KOPT-K1 (cell line): ENCODE results near the gene GIT1.

ENCODE experiments used
- H3K27ac ChIP-seq: fragments of 200-600 bp; sonication (generic); 2 replicates; pipeline ENCODE4 v1.5.1; 2016; ENCODE audit warnings: antibody characterized with exemption, mild to moderate bottlenecking, low read depth, low read length; ENCODE audit not compliant: poor library complexity, severe bottlenecking
- H3K36me3 ChIP-seq: fragments of 200-600 bp; sonication (generic); 2 replicates; pipeline ENCODE4 v1.5.1; 2017; ENCODE audit warnings: antibody characterized with exemption, mild to moderate bottlenecking, low read length, moderate library complexity; ENCODE audit not compliant: insufficient read depth
- H3K9me3 ChIP-seq: fragments of 200-600 bp; sonication (generic); 2 replicates; pipeline ENCODE4 v1.5.1; 2017; ENCODE audit warnings: antibody characterized with exemption, low read length, mild to moderate bottlenecking; ENCODE audit not compliant: insufficient read depth, poor library complexity, severe bottlenecking

GIT1 gene

DNA sequence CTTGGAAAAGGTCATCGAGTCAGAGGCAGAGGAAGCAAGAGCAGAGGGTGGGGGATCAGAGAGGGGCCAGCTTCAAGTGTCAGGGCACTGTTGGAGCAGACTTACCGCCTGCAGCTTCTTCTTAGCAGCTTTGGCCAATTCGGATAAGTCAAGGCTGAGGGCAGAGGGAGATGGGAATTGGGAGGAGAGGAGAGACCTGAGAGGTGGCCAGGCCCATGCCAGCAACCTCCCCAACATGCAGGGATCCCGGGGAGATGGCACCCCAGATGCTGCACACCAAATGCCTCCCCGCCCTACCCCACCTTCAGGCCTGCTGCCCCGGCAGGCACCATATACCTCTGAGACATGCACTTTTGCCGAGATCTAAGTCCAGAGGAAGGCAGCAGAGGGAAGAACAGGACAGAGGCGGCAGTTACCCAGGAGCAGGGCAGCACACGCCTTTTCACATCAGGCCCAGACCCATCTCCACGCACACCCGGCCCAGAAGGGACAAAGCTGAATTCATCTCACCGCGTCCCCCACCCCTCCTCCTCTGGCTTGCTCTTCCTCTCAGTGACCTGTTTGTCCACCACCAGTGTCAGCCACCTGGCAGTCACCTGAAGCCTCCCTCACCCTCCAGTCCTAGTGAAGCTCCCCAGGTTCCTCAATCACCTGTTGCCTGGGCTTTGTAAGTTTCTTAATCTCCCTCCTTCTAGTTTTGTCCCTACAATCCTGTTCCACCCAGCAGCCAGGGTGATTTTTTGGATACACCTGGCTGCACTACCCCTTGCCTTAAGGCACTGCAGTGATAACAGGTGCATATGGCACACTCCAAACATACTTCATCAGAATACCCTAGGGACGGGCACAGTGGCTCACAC is 10.6 kb downstream of the GIT1 start:
- Histone ChIP-seq H3K27ac (no peak overlapping the region), H3K9me3 (no peaks in the 10 kb centered on the region), H3K36me3 (peaks cover 99% of the 10 kb centered on the region)

DNA sequence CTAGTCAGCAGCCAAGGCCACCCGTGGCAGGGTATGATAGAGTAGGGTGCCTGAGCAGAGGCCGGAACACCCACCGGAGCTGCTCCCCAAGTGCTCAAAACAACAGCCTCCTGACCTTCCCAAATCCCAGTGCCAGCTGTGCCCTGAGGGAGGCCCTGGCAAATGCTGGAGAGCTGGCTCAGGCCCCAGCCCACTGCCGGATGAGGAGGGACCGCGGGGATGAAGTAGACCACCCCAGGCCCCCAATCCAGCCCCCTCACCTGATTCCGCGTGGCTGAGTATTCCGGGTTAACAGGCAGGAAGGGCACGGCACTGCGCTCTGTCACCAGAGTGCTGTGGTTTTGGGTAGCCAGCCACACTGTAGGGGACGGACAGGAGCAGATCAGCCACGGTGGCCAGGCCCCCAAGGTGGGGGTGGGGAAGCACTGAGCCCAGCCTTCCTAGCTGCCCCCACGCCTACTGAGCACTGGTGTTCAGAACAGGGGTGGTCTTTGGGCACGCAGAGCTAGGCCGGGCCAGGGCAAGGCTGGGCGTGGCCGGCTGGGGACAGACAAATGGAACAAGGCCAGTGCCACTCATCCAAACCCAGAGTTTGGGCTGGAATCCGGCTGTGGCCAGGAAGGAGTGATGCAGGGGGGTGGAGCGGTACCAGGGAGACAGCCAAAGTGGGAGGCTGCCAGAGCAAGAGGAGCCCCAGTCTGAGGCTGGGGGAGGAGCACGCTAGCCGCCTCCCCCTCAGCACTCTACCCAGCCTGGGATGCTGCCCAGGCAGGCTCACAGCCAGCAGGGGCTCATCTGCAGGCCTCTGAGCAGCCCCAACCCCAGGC is 11.8 kb downstream of the GIT1 start:
- Histone ChIP-seq H3K36me3 (peaks cover 97% of the 10 kb centered on the region), H3K27ac (no peak overlapping the region)

DNA sequence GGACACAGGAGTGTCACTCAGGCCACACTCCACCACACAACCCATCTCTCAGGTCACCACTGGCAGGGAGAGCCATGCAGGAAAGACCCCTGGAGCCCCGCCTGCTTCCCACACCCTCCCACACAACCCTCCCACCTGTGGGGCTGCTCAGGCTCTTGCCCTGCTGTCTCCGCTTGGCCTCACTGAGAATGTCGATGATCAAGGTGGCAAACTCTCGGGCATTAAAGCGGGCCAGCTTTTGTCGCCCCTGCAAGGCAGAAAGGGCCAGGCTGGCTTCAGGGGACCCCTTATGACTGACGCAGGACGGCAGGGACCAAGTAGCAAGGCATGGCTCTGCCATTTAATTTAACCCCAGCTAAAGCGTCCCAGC is 12.5 kb downstream of the GIT1 start:
- Histone ChIP-seq H3K27ac (no peak overlapping the region), H3K36me3 (peaks cover 91% of the 10 kb centered on the region)

More for the DNA sequence above, 11.8 kb downstream of the GIT1 start:
- no peaks in the 10 kb centered on the region for H3K9me3 ChIP-seq

DNA sequence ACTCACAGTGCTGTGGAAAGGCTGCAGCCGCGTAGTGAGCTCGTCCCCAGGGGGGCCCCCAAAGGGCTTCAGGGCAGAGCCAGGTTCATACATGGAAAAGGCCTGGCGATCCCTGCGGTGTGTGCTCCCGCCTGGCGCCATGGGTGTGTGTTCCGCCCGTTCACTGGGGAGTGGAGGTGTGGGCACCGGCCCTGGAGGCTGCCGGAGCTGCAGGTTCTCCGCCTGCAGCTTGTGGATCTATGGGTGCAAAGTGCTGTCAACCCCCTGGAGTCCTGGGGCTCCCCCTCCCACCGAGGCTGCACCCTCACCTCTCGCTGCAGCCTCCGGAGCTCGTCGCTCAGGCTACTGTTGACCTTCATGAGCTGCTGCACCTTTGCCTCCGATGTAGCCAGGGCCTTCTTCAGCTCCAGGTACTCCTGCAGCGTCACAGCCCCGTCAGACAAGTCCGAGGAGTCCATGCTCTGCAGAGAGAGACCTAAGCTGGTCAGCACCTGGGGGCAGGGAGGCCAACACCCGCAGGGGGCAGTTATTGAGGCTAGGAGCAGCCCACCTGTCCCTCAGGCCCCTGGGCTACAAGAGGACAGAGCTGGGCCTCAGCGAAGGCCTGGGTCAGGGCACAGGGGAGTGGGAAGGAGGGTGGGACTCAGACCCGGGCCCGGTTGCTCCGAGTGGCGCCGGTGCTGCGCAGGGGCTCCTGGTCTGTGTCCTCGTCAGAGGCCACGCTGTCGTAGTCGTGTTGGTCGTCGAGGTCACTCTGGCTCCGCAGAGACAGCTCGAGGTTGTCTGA is 13.0 kb downstream of the GIT1 start:
- Histone ChIP-seq H3K36me3 (peaks cover 91% of the 10 kb centered on the region), H3K9me3 (no peaks in the 10 kb centered on the region), H3K27ac (no peak overlapping the region)

More for the DNA sequence above, 12.5 kb downstream of the GIT1 start:
- H3K9me3 ChIP-seq = no peaks in the 10 kb centered on the region

DNA sequence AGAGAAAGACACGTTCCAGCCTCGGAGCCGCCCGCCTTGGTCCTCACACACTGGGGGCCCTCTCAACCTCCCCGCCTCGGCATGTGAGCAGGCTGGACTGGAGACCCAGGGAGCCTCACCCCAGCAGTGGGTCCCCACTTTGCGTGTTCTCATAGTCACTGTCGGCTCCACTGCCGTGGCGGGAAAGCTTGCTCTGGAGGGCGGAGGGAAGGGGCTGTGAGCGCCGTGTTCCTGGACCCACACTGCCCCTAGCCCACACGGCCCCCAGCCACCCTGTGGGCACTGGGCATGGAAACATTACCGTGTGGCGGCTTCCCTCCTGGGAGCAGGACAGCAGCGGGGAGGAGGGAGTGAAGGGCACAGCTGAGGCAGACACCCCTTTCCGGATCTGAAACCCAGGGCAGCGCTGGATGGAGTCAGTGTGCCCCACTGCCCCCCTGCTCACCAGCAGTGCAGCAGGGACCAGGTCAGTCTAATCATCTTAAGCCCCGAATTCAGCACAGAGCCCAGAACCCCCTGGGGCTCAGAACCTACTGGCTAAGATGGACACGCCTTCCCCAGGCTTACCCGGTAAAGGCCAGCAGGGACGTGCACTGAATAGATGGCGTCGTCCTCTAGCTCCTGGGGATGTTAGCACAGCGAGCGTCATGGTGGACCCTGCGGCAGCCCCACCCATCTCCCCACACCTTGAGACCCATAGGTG is 13.8 kb downstream of the GIT1 start:
- H3K36me3 ChIP-seq = peaks cover 90% of the 10 kb centered on the region
- no peak overlapping the region for H3K27ac ChIP-seq
- no peaks in the 10 kb centered on the region for H3K9me3 ChIP-seq

DNA sequence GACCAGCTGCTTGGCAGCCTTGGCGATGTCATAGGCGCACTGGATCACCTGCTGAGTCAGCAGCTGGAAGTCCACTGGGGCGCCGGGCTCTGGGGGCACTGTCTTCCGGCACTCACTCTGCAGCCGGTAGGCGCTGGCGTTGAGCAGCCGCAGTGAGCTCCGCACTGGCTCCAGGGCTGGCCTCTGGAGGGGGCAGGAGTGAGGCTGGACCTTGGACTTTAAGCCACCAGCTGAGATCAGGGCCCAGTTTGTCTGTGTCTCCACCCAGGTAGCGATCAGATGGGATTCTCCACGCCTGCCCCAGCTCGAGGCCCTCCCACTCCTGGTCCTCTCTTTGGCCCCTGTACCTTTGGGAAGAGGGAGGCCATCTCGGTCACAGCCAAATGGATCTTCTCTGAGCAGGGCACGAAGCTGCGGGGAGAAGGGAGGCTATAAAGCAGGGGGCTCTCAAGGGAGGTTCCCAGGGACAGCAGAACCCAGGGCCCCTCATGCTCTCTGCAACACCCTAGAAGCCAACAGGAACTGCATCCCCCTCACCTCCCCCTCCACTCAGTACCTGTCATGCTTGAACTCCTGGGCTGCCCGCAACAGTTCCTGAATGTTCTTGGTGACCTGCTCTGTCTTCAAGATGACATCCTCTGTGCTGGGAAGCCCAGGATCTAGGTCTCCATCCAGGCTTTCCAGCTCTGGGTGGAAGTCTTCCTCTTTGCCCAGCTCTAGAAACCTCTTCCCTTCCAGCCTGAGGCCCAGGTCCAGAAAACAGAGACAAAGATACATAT is 14.5 kb downstream of the GIT1 start:
- Histone ChIP-seq H3K27ac (no peak overlapping the region), H3K9me3 (no peaks in the 10 kb centered on the region), H3K36me3 (peaks cover 83% of the 10 kb centered on the region)

DNA sequence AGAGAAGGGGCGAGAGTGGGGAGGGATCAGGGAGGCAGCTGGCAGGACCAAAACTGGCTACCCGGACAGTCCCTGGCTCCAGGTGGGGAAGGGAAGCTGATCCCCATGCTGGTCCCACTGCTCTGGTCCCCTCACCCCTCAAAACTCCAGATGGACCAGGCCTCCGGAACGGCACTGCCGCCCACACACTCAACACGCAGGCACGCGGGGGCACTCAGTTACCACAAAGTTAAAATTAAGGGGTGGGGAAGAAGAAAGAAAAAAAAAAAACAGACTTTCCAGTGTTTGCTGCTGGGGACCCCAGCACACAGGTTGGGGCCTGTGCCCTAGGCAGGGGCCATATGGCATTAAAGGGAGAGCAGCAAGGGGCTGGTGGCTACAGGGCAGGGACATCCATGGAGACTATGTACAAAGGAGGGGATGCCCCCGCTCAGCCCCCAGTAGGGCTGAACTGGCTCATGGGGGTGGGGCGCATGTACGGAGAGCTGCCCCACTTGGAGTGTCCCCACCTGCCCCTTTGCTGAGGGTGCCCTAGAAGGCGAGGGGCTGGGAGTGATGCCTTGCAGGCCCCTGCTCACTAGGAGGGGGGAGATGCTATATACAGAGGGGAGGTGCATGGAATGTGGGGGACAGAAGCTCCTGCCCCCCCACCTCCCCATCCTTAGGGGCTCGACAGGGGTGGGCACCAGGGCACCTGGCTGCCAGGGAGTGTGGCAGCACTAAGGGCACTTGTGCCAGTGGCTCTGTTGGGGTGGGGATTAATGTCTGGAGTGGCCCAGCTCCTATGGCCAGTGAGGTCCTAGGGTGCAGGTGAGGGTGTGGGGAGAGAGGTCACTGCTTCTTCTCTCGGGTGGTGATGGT is 15.3 kb downstream of the GIT1 start:
- Histone ChIP-seq H3K27ac (no peak overlapping the region), H3K36me3 (peaks cover 75% of the 10 kb centered on the region), H3K9me3 (no peaks in the 10 kb centered on the region)

DNA sequence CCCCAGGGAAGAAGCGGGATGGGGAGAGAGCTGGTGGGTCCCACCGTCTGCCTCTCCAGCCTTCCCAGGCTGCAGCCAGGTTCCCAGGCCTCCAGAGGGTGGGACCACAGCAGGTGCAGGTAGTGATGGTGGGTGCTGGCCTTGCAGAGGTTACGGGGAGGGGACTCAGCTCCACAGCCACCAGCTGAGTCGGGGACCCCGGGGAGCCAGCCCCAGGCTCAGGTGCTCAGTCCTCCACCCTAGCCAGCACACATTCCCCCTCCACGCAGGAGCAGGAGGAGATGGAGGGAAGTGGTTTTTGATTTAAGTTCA is 15.9 kb downstream of the GIT1 start:
- no peak overlapping the region for H3K27ac ChIP-seq
- H3K36me3 ChIP-seq = peaks cover 69% of the 10 kb centered on the region

DNA sequence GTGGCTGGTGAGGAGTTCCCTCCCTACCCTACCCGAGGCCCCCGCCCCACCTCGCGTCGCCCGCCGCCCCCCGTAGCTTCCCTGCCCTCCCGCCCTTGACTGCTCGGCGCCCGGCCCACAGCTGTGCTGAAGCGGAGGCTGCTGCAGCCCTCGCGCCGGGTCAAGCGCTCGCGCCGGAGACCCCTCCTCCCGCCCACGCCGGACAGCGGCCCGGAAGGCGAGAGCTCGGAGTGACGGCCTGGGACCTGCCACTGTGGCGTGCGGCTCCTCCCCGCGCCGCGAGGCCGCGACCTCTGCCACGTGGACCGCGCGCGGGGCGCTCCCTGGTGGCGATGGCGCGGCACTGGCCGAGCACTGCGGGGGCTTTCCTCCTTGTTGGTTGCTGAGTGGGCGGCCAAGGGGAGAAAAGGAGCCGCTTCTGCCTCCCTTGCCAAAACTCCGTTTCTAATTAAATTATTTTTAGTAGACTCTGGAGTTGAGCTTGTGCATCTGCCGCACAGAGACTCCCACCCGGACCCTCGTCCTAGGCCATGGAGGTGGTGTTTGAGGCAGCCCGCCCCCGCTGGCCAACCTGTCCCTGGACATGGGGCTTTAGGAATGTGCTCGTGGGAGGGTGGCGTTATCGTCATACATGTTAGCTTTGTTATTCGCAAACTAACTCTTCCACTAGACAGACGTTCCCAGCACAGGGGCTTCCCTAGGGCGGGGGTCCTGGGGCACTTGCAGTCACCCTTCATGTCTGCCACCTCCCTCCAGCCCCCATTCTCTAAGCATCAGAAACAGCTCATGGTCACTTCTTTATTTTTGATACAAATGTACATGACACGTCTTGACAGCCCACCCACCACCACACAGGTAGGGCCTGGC is 16.5 kb downstream of the GIT1 start:
- Histone ChIP-seq H3K27ac (no peak overlapping the region), H3K36me3 (peaks cover 63% of the 10 kb centered on the region), H3K9me3 (no peaks in the 10 kb centered on the region)

More for the DNA sequence above, 15.9 kb downstream of the GIT1 start:
- H3K9me3 ChIP-seq = no peaks in the 10 kb centered on the region

DNA sequence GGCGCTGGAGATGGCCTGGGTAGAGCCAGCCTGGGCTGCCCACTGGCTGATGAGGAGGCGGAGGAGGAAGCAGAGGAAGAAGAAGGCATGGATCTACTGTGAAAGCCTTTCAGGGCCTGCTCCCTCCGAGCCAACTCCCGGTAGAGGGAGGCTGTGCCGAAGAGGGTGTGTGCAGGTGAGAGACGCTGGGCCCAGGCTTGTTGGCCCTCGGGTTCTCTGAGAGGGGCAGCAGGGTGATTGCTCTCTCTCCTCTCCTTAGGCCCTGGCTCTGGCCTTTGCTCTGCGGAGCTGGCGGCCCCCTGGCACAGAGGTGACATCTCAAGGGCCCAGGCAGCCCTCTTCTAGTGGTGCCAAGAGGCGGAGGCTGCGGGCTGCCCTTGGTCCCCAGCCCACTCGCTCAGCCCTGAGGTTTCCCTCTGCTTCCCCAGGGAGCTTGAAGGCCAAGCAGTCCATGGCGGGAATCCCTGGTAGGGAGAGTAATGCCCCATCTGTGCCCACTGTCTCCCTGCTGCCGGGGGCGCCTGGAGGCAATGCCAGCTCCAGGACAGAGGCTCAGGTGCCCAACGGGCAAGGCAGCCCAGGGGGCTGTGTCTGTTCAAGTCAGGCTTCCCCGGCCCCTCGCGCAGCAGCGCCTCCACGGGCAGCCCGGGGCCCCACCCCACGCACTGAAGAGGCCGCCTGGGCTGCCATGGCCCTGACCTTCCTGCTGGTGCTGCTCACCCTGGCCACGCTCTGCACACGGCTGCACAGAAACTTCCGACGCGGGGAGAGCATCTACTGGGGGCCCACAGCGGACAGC is 17.4 kb downstream of the GIT1 start:
- Histone ChIP-seq H3K9me3 (no peaks in the 10 kb centered on the region), H3K36me3 (peaks cover 55% of the 10 kb centered on the region), H3K27ac (no peak overlapping the region)

DNA sequence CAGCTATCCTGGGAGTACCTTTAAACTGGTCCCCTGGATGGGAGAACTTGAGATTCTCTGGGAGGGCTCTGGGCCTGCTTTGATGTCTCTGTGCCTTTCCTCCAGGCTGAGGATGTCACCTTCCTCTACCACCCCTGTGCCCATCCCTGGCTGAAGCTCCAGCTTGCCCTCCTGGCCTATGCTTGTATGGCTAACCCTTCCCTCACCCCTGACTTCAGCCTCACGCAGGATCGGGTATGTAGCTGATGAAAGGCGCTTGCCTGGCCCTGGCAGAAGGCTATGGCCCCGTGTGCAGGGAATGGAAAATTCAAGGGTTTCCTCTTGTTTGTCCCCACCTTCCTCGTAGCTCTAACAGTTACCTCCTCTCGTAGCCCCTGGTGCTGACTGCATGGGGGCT is 18.0 kb downstream of the GIT1 start:
- no peaks in the 10 kb centered on the region for H3K9me3 ChIP-seq
- no peak overlapping the region for H3K27ac ChIP-seq
- H3K36me3 ChIP-seq = peaks cover 49% of the 10 kb centered on the region

DNA sequence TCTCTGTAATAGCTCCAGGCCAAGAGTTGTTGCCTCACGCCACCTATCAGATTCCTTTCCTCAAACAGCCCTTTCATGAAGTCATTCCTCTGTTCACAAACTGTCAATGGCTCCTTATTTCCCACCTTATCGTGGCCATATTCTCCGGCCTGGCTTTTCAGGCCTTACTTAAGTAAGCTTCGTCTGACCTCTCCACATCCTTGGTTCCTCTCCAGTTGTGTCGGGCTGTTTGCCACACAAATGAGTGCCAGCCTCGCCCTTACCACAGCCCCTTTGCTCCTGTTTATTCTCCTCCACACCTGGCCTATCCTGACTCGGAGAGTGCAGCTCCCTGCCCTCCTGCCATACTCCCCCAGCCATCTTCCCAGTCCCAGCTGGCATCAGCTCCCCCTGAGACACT is 18.9 kb downstream of the GIT1 start:
- H3K9me3 ChIP-seq = no peaks in the 10 kb centered on the region
- H3K36me3 ChIP-seq = peaks cover 39% of the 10 kb centered on the region
- no peak overlapping the region for H3K27ac ChIP-seq
